Endometrial microvascular endothelial cells (primary cell): ENCODE measurements around the gene LOXHD1. TPM values are rescaled to one million over a fixed set of nuclear protein-coding genes. Genes with fewer than 3 reads are reported as not detected.

Source experiments
- in situ Hi-C: cut with HindIII; loops from 2 replicates; pipeline ENCODE4 v1.10.0; 2017; ENCODE audit warnings: low sequenced_read_pairs, low pct_unique_long_range_greater_than_20kb; ENCODE audit errors: inconsistent ontology term
- total RNA-seq: library from RNA; depleted of rRNA; stranded (reverse); fragments of >200 nt; gene quantifications from one replicate; pipeline ENCODE4 v1.2.3, GENCODE V29; 2015; ENCODE audit errors: inconsistent ontology term

Gene LOXHD1
- total RNA-seq, 1 donor from 2014 or later: not detected

- in situ Hi-C loops: no loop called here
Measured at GRCh38 chr18:46470714-46471113, 186.3 kb downstream of the LOXHD1 start.

GRCh38 chr18:46469186-46469915 lies 187.7 kb downstream of the LOXHD1 start:
- in situ Hi-C loops: no loop called here

- in situ Hi-C loops: no loop called here
Measured at GRCh38 chr18:46468426-46469180, 188.4 kb downstream of the LOXHD1 start.

DNA sequence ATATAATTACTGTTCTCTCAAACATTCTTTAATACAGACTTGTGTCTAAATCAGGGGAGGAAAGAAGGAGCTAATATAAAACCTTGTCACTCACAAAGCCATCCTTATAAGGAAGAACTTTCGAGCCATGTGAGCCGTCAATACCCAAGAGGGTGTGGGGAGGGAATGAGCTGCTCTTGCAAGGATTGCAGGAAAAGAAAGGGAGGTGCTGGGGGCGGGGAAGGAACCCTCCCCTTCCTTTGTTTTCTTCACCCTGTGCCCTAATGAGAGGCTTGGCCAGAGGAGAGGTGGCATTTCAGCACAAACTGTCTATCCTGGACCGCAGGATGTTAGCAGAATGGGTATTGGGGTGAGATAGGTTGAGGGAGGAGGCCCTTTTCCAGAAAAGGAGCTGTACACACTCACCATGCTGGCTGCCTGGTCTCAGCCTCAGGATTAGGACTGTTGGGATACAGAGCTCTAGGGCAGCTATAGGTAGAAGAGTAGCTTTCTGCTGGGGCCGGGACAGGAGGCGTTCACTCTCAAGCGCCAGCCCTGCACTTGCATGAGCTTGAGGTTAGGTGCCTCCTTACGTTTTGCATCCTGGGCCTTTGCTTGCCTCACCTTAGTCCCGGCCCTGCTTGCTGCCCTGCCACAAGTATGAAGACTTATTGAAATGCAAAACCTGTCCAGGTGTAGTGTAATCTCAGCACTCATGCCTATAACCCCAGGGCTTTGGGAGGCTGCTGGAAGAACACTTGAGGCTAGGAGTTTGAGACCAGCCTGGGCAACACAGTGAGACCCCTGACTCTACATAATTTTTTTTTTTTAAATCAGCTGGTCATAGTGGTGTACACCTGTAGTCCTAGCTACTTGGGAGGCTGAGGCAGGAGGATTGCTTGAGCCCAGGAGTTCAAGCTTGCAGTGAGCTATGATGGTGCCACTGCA lies 190.5 kb downstream of the LOXHD1 start:
- in situ Hi-C loops: no loop called here

DNA sequence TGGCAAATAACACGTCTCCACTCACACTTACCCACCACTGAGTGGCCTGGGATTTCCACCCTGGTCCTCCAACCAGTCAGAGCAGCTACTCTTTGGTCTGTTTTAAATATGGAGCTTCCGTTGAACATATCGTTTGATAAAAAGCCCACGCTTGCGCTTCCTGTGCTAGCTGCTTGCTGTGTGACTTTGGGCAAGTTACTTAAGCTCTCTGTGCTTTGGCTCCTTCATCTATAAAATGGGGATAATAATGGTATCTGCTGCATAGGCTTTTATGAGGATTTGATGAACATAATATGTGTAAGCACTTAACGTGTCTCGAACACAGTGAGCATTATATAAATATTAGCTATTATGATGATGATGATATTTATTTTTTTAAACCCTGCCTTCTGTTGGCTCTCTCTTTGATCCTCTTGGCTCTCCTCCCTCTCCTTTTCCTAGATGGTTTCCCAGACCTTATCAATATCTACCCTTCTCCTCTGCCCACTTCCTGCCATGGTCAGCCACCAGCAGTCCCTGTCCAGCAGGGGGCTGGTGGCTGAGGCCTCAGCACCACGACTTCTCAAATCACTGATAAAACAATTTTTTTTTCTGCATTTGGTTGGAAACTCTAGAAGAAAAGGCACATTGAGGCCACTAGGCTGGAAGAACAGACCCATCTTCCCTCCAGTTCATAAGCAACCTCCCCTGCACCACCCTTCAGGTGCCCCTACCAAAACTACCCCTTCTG lies 191.9 kb downstream of the LOXHD1 start:
- in situ Hi-C loops: no loop called here

DNA sequence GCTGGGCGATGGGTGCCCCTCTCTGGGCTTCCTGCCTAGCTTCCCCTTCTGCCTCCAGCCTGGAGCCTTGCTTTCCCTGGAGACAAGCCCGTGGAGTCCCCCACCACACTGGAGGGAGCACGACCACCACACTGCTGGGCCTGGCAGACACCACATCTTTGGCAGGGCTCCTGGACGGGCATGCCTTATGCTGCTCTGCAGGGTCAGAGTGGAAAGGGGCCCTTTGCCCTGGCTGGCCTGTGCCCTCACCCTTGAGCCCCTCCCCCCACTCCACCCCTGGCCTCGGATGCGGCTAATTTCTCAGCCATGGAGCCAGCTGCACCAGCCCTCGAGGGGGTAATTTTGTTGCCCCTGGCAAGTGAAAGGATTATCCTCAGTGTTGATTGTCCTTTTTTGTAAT lies 194.5 kb downstream of the LOXHD1 start:
- in situ Hi-C loops: no loop called here

DNA sequence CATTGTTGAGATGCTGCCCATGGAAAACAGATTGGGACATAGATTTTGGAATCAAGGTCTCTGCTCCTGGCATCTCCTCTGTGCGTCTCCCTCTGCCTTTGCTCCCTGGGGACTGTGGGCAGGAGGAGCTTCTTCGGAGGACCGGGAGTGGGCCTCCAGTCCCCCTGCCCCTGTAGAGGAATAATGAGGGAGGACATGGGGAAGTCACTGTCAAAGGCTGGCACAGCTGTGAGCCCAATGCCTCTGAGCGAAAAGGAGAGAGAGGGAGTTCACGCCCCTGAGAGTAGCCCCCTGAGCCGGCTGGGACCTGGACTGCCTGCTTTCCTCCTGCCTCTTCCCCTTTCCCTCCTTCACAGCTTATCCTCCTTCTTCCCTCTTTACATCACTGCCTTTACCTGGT lies 195.0 kb downstream of the LOXHD1 start:
- in situ Hi-C loops: no loop called here

- in situ Hi-C loops: no loop called here
Measured at GRCh38 chr18:46460754-46461153, 196.3 kb downstream of the LOXHD1 start.

- in situ Hi-C loops: no loop called here
Measured at GRCh38 chr18:46459789-46460455, 197.1 kb downstream of the LOXHD1 start.

DNA sequence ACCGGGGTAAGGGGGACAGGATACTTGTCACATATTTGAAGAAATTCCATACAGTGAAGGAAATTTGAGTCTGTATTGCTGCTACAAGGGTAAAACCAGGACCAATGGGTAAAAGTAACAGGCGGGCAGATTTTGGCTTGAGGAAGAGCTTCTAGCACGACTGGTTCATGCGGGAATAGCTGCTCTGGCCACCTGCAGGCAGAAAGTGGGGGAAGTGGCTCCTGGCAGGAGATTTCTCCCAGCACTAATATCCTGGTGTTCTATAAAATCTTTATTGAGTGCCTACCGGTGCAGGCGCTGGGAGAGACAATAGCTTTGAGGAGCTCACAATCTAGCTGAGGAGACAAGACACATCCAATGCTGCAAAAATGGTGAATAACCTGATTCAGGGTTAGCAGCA lies 198.5 kb downstream of the LOXHD1 start:
- in situ Hi-C loops: no loop called here

GRCh38 chr18:46456691-46457090 lies 200.3 kb downstream of the LOXHD1 start:
- in situ Hi-C loops: no loop called here

GRCh38 chr18:46452820-46453219 lies 204.2 kb downstream of the LOXHD1 start:
- in situ Hi-C loops: no loop called here

DNA sequence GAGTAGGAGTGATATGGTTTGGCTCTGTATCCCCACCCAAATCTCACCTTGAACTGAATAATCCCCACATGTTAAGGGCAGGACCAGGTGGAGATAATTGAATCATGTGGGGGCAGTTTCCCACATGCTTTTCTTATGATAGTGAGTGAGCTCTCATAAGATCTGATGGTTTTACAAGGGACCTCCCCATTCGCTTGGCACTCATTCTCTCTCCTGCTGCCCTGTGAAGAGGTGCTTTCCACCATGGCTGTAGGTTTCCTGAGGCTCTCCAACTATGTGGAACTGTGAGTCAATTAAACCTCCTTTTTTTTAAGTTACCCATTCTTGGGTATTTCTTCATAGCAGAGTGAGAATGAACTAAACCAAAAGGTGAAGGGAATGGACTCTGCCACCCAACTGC lies 207.5 kb downstream of the LOXHD1 start:
- in situ Hi-C loops: no loop called here

GRCh38 chr18:46449033-46449432 lies 208.0 kb downstream of the LOXHD1 start:
- in situ Hi-C loops: no loop called here

DNA sequence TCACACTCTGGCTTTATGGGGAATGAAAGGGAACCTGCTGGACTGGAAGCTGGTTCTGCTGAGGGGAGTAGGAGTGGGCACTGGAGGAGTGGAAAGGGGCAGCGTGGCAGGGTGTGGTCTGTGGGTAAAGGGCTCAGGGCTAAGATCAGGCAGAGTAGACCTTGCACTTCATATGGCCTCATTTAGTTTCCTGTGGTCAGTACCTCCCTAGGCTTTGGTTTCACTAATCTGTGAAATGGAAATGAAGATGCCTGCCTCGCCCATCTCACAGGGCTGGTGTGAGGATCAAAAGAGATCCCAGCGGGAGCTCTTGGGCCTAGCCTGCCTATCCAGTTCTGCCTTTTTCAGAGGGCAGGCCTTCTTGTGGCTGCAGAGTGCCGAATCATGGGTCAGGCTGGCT lies 208.7 kb downstream of the LOXHD1 start:
- in situ Hi-C loops: no loop called here

- in situ Hi-C loops: no loop called here
Measured at GRCh38 chr18:46447792-46448191, 209.2 kb downstream of the LOXHD1 start.

DNA sequence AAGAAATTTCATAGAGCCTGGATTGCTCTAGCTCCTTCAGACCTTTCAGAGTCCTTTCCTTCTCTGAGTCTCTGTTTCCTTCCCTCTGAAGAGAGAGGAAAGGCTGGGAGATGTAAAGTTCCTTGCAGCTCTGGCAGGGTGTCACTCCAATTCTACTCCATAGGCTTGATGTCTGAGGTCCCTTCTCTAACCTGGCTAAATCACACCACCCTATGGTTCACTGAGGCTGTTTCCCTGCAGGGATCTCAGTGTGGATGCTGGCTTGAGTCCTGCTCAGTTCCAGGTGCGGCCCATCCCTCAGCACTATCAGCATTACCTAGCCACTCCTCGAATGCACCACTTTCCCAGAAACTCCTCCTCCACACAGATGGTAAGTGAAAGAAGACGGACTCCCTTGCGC lies 209.7 kb downstream of the LOXHD1 start:
- in situ Hi-C loops: no loop called here

GRCh38 chr18:46445522-46446313 lies 211.3 kb downstream of the LOXHD1 start:
- in situ Hi-C loops: no loop called here
